Hepatocyte (in vitro differentiated cells): ENCODE measurements around the gene PDLIM1.

Experiments
- CTCF ChIP-seq: fragments of 200-600 bp; sonication (generic); IDR thresholded peaks from 2 replicates; pipeline ENCODE4 v1.5.1; 2016; ENCODE audit warnings: antibody characterized with exemption, mild to moderate bottlenecking; ENCODE audit not compliant: poor library complexity
- EZH2 ChIP-seq: fragments of 200-600 bp; sonication (generic); IDR thresholded peaks from 2 replicates; pipeline ENCODE4 v1.6.1; 2016; ENCODE audit warnings: antibody characterized with exemption, mild to moderate bottlenecking, borderline replicate concordance
- EZH2phosphoT487 ChIP-seq: fragments of 200-600 bp; sonication (generic); IDR thresholded peaks from one replicate; pipeline ENCODE4 v1.6.1; 2018; ENCODE audit warnings: antibody characterized with exemption, mild to moderate bottlenecking, low read depth, moderate library complexity; ENCODE audit not compliant: unreplicated experiment, severe bottlenecking

- TF ChIP-seq CTCF, result no peak
- no peak for TF ChIP-seq EZH2
- TF ChIP-seq EZH2phosphoT487, result no peak
Measured at GRCh38 chr10:95267251-95267650, 23.6 kb downstream of the PDLIM1 start.
